NCI-H2029 (cell line): Measurements from ENCODE around the gene GAL3ST3.
"Not testable (repeated sequence)": the region's sequence is repeated elsewhere in the genome, so short reads cannot be mapped to it uniquely, and the experiment has no call there.

Experiments
- DNase-seq: peaks from one replicate; lab custom pipeline; 2025; lab: John Stamatoyannopoulos, UW

The GAL3ST3 gene

DNA sequence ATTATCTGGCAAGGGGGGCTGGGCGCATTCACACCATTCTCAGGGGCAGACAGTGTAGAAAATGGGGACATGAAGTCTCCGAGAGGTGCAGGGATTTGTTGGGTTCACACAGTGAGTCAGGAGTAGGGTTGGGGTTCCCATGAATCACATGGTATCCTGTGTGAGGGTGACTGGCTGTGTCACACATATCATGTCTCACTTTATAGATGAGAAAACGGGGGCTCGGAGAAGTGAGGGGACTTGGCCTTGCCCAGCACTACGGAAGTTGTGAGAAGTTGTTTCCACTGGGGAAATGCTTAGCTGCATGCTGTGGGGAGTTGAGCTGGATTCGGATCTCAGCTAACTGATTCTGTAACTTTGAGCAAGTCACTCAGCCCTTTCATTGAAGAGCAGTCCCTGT lies 4.2 kb downstream of the GAL3ST3 start:
- no peak for DNase-seq

DNA sequence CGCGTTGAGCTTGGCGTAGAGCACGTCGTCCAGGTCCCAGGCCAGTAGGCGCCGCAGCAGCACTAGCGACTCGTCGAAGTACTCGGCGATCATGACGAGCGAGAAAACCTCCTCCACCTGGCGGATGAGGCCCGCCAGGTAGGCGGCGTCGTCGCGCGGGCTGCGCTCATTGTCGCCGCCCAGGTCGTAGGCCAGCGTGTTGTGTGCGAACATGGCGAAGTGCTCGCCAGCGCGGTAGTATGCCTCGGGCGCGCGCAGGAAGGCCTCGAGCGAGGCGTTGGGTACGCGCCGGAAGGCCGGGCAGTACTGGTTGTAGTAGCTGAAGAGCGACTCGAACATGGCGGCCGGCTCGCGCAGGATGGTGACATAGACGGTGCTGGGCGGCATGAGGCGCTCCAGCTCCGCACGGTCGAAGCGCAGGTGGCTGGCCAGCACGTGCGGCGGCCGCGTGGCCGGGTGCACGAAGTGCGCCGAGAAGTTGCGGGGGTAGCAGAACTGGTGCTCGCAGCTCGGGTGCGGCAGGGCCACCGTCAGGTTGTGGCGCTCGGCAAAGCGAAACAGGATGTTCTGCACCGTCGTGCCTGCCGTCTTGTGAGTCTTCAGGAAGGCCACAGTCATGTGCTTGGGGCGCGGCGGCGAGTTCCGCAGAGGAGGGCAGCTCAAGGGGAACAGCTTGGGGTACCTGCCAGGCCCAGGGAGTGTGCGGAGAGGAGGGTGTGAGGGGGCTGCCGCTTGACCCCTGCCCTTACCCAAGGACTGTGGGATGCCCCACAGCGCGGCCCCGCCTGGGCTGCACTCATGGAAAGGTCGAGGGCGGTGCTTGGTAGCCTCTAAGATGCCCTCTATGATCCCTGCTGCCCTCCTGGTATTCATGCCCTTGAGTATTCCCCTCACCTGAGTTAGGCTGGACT lies 5.7 kb downstream of the GAL3ST3 start:
- DNase-seq = no peak

DNA sequence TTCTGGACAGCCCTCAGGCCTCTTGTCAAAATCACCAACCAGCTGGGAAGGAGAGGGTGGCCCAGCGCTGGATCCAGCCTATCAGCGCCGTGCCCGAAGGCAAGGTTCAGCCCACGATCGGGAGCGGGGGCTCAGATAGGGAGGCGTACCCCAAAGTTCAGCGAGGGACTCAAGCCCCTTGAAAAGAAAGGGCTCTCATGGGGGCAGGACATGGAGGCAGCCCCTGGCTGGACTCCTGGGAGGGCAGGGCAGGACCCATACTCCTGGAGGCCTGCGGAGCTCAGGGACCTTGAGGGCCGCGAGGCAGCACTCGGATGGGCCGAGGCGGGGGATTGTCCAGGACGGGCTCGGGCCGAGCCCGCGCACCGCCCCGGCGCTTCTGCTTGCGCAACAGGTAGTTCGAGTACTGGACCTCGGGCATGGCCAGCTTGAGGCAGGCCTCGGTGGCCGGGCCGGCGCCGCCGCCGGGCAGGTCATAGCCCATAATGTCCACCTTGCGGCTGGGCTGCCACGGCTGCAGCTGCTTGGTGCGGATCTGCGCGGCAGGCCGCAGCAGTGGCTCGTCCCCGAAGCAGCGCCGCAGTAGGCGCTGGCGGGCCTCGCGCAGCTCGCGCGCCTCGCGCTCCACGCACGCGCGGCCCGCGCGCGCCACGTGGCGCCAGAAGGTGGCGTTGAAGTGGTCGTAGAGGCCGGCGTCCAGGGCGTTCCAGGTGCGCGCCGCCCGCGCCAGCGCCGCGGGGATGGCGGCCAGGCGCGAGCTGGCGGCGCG lies 6.5 kb downstream of the GAL3ST3 start:
- DNase-seq = no peak

DNA sequence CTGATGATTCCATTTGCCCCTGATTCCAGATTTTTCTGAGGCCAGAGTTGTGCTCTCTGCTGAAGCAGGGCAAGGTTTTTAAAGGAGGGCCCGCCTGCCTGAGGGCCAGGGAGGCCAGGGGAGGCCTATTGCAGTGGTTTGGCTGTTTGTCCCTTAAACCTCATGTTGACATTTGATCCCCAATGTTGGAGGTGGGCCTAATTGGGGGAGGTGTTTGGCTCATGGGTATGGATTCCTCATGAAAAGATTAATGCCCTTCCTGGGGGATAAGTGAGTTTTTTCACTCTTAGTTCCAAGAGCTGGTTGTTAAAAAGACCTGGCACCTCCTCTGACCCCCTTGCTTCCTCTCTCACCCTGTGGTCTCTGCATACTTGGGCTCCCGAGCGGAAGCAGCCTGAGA lies 9.2 kb downstream of the GAL3ST3 start:
- DNase-seq = no peak

DNA sequence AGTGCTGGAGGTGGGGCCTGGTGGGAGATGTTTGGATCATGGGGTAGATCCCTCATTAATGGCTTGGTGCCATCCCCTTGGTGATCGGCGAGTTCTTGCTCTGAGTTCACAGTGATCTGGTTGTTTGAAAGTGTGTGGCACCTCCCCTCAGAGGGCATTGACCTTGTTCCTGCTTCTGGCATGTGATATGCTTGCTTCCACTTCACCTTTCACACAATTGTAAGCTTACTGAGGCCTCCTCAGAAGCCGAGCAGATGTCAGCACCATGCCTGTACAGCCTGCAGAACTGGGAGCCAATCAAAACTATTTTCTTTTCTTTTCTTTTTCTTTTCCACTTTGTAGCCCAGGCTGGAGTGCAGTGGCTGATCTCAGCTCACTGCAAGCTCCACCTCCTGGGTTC lies 11.6 kb downstream of the GAL3ST3 start:
- no peak for DNase-seq

DNA sequence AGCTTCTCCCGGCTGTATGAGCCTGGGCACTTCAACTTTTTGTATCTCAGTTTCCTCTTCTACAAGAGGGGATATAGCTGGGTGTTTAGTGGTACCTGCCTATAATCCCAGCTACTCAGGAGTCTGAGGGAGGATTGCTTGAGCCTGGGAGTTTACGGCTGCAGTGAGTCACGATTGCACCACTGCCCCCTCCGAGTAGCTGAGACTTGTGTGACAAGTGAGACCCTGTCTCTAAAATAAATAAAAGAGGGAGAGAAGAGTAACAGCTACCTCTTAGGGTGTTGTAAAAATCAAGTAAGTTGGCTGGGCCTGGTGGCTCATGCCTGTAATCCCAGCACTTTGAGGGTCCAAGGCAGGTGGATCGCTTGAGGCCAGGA lies 12.6 kb downstream of the GAL3ST3 start:
- no peak for DNase-seq

DNA sequence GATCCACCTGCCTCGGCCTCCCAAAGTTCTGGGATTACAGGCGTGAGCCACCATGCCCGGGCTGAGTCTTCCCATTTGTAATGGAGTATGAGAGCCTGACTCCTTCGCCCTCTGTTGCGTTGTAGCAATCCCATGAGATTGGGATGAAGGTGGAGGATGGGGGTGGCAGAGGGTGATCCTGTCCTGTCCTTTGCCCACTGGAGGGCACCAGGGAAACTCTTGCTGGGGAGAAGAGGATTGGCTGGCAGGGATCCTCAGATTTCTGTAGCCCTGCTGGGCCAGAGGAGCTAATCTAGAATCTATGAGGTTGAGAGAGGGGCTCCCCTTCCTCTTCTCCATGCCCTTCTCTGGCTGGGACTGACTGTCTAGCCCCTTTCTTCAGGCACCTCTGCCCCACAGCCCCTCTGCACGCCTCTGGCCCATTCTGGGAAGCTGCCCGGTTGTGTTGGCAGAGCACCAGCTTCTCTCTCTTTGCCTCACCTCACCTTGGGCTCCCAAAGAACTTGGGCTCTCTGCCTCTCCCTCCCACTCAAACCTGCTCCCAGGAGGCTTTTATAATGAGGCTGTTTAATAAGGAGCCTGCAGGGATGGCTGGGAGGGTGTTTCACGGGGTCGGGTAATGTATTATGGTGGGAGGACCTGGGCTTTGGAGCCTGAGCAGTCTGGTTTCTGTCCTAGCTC lies 13.2 kb downstream of the GAL3ST3 start:
- DNase-seq = no peak

DNA sequence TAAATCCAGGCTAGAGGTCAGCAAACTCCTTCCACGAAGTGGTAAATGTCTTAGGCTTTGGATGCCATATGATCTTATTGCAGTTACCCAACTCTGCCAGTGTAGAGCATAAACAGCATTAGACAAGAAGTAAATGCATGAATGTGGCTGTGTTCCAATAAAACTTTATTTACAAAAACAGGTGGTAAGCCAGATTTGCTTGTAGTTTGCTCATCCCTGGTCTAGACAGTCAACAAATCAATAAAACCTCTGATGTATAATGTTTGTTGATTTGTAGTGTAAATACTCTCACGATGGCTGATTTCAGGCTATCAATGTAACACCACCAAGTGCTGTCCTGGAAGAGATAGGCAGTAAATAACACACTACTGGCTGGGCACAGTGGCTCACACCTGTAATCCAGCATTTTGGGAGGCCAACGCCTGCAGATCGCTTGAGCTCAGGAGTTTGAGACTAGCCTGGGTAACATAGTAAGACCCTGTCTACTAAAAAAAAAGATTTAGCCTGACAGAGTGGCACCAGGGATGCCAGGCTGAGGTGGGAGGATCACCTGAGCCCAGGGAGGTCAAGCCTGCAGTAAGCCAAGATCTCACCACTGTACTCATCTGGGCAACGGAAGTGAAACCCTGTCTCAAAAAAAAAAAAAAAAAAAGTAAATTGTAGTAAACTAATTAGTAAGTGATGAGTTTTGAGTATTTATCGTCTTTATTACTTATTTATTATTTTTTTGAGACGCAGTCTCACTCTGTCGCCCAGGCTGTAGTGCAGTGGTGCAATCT lies 15.8 kb downstream of the GAL3ST3 start:
- no peak for DNase-seq

DNA sequence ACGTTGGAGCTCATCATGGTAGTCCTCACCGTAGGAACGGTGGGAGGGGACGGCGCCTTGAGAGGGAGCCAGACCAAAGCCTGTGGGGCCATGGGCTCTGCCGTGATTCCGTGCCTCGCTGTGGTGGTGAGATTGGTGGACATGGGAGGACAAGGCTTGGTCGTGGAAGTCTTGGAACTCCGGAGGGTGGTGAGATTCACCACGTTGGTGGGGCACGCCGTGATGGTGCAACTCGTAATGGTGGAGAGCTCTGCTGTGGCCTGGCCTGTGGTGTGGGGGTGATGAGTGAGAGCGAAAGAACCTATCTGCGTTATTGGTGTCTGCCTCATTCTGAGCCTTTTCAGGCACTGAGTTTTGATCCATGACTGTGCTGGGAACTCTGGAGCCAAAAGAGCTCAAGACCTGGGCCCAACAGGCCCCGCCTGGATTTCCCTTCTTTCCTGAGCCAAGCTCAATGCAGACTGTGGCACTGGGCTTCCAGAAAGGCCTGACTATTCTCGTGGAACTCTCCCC lies 22.9 kb downstream of the GAL3ST3 start, which contains the start of gene CATSPER1:
Gene CATSPER1, minus strand, starts transcription at position 463 of the 513 bp plus-strand sequence. Its CDS starts 100 bp downstream, at position 363.
- no peak for DNase-seq

DNA sequence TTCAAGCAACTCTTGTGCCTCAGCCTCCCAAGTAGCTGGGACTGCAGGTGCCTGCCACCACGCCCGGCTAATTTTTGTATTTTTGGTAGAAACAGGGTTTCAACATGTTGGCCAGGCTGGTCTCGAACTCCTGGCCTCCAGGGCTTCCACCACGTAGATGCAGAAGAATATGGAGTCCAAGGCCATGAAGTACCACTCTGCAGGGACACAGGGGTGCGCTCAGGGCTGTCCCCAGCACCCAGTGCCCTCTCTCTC lies 25.8 kb downstream of the GAL3ST3 start:
- DNase-seq = not testable (repeated sequence)

DNA sequence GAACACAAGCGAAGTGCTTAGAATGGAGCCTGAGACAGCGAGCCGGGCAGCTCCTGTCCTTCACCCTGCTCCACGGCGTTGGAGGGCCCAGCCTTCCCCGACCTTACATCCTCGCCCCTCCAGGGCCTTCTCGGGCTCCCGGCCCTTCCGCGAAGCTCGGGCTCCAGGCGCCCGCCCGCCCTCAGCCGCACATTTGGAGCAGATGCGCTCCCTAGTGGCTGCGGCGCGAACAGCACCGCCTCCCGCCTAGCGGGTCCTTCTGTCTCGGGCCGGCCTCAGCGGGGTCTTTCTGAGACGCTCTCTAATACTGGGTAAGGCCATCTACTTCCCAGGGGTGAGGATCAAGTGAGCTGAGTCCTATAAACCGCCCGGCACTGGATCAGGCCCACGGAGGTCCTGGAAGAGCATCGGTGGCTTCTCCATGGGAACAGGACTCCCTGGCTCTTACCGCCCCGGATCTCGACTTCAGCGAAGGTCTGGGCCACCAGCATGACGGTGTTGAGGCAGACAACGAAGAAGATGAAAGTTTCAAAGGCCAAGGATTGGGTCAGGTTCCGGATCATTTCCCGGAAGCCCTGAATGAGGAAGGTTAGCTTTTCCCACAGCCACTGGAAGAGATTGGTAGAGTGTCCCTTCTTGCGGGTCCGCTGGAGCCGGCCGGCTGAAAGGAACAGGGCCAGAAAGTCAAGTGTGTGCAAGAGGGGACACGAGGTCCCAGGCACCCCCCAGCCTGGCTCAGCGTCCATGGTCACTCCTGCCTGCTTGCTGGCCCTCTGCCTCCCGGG lies 26.4 kb downstream of the GAL3ST3 start:
- peak; percentile 39 for DNase-seq

DNA sequence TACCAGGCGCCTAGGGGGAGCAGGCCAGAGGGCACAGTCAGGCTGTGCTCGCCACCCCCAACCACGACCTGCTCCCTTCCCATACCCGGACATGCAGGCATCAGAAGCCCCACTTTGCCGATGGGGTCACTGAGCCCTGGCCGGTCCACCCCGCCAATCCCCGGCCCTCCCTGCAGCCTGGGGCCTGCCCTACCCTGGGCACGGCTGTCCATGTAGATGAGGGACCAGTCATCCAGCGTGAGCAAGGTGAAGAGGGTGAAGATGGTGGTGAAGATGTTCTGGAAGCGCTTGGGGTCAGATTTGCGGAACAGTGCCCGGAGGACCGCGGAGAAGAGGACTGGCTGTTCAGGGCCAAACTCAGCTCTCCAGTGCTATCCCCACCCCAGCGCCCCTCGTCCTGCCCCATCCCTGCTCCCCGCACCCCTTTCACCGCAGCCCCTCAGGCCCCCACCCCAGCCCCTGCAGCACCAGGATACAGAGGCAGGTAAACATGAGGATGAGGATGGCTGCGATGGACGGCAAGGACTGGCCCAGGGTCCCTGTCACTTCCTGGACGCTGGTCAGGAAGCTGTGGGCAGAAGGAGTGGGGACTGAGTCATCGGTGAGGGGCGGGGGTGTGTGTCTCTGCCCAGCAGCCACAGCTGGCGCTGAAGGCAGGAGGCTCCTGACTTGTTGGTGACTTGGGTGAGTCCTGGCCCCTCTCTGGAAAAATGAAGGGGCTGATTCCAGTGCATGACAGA lies 28.2 kb downstream of the GAL3ST3 start:
- DNase-seq = no peak

DNA sequence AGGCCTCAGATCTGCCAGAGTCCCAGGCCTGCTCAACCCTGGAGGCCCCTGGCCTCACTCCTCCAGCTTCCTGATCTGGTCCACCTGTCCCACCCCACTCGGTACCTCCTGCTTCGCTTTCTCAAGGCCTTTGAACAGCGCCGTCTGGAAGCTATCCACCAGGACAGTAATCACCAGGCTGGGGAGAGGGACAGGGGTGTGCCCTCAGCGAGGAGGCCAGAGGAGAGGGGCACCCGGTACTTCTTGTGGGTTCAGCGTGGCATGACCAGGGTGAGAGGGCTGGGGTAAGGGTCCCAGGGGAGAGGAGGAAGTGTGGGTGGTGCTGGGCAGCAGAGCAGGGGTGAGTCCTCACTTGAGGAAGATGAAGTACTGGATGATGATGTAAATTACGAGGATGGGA lies 28.7 kb downstream of the GAL3ST3 start:
- DNase-seq = no peak

DNA sequence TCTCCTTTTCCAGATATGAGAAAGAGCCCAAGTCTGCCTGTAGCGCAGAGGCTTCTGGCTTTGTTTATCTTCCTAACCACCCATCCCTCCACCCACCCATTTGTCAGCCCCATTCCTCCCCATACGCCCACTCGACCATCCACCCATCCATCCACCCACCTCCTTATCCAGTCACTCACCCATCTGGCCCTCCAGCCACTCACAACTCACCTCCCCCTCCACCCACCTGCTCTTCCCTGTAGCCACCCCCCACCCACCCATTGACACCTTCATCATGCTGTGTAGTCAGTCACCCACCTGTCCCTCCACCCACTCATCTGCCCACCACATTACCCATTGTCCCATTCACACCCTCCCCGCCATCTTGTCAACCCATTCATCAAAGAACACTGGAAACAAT lies 31.6 kb downstream of the GAL3ST3 start:
- DNase-seq = no peak

DNA sequence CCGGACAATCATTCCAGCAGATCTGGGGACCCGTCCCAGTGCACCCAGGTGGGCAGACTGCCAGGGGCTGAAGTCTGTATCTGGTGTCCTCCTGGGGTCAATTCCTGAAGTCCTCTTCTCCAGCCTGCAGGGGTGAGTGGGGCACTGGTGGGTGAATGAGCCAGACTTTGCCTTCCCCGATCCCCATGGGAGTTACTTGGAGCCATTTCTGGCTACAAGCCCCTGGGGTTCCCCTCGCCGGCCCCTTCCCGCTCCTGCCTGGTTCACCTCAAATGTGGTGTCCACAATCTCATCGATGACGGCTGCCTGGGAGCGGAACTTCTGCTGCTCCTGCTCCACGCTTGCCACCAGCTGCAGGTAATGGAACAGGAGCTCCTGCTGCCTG lies 32.2 kb downstream of the GAL3ST3 start:
- no peak for DNase-seq

DNA sequence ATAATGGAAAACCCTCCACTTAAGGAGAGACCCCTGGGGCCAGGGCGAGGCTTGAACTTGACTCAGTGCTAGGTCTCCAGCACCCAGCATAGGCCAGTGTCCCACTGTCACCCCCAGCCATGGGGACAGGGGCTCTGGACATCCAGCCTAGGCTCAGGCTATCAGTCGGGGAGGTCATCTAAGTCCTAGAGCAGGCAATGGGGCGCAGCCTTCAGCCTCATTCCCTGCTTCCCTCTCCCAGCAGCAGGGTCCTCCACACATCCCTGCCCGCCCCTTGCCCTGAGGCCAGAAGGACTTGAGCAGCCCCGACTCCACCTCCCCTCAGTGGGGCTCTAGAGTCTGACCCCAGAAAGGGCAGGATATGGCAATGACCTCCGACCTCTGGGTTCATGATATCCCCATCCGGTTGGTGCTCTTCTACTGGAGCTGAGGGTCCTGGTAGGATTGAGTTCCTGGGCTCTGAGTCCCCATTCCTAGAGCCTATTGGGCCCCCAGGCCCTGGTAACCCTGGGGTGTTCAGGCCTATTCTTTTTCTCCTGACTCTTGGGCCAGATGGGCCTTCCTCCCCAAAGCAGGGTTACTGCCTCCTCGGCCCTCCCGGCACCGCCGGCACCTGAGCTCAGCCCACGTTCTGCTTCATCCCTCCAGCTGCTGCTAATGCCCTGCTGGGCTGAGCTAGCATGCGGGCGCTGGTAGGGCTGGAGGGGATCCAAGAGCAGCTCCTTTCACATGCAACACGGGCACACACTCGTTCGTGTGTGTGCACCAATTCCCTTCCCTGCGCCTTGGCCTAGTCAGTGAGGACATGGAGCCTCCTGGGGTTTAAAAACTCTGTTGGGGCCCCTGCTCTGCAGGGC lies 32.8 kb downstream of the GAL3ST3 start:
- DNase-seq = no peak

DNA sequence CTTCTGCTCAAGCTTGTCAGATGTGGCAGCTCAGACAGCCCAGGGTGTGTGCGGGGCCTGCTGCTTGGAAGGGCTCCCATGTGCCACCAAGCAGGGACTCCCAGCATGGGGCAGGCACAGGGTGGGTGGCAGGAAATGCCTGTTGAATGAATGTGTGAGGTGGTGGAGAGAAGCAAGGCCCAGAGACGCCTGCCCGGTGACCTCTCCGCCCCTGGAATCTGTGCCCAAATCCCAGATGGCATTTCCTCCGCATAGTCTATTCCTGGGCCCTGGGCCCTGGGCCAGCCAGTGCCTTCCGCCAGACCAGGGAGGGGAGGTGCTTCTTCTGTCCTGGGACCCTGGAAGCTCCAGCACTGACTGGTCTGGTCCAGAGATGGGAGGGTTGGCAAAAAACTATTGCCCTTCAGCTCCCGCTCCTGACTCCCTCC lies 33.5 kb downstream of the GAL3ST3 start:
- no peak for DNase-seq

DNA sequence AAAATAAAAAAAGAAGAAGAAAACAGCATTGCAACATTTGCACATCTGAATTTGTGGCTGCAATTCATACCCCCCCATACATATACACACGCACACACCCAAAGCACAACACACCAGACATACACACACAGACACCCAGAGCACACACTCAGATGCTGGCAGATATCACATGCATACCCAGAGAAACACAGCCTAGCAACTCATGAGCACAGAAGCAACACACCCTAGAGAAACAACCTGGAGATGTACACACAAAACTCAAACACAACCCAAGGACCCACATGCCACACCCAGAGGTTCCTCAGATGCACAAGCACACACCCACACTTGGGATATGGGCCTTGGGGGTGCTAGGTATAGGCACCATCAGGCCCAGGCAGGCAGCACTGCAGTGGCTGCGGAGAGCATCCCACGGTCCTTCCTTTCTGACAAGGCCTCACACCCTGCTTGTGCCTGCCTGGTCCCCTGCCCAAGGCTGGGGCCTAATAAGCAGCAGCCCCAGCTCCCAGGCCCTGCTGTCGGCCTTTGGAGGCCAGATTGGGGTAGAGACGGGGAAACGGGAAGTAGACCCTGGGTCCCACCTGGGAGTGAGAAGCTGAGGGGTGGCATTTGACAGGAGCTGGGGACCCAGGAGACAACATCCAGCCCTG lies 34.0 kb downstream of the GAL3ST3 start:
- DNase-seq = no peak

DNA sequence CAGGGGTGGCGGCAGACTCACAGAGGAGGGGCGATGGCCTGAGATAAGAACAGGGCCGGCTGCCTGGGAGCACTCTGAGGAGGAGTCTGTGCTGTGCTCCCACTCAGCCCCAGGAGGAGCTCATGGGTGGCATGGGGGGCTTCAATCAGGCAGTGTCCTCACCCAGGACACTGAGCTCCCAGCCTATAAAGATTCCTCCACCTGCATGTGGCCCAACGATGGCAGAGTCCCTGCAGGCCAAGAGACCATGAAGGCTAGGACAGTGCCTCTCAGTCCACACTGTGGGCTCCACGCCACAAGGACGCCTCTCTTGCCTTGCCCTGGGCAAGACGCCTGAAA lies 35.2 kb downstream of the GAL3ST3 start:
- DNase-seq = no peak
